ENCODE measurements around the gene DUSP21.
"Not testable (repeated sequence)": the region's sequence is repeated elsewhere in the genome, so short reads cannot be mapped to it uniquely, and the experiment has no call there.

Gene DUSP21

DNA sequence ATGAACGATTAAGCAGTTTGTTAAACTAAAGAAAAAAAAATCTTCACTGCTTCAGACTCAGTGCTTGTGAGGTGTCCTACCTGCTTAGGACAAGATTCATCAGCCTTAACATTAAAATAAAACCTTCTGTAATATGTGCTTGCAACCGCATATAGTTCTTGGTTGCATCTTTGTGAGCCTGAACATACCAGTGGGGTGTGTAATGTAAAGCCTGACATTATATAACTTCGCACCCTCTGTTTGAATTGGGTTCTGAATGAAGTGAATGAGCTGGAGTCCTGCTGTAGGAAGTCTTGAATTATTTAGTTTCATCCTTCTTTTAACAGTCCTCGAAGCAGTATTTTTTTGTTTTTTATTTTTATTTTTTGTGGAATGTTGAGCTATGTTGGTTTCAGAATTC, 32.3 kb downstream of the DUSP21 start:
- DNase-seq (ENCODE audit: low read depth) = no peak

DNA sequence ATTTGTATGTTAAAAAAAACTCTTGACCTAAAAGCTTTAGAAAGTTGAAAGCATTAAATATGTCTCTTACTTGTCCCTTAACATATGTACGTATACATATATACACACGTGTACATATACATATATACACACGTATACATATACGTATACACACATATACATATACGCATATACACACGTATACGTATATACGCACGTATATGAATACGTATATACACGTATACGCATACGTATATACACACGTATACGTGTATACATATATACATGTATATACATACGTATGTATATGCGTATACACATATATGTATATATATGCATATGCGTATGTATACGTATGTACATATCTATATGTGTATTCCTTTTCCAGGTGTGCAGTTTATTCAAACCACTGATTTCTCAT, 32.9 kb downstream of the DUSP21 start:
- DNase-seq (ENCODE audit: low read depth) = no peak

GRCh38 chrX:44878780-44879179, 35.0 kb downstream of the DUSP21 start:
- DNase-seq (ENCODE audit: low read depth) = no peak

DNA sequence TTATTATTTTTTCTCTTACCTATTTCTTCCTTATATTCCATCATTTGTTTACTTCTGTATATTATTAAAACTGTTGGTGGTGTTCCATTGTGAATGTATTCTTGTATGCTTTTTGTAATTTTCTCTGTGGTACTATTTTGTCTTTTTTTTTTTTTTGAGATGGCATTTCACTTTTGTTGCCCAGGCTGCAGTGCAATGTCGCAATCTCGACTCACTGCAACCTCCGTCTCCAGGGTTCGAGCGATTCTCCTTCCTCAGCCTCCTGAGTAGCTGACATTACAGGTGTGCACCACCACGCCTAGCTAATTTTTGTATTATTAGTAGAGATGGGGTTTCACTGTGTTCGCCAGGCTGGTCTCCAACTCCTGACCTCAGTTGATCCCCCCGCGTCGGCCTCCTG, 37.7 kb downstream of the DUSP21 start:
- DNase-seq (ENCODE audit: low read depth) = no peak

DNA sequence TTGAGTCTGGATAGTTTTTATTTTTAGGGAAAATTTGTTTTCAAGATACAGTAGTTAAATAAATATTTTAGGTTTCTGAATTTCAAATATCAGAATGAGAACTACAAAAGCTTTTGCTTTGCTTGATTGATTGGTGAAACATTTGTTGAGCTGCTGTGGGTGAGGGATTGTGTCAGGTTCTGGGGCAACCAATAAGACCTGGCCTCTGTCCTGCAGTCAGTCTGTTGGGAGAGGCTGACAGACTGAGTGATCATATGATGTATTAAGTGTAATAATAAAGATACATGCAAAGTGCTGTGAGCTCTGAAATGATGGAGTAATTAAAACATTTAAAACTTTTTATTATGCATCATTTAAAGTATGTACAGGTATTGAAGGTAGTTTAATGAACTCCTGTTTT, 38.8 kb downstream of the DUSP21 start:
- no peak for DNase-seq (ENCODE audit: low read depth)

DNA sequence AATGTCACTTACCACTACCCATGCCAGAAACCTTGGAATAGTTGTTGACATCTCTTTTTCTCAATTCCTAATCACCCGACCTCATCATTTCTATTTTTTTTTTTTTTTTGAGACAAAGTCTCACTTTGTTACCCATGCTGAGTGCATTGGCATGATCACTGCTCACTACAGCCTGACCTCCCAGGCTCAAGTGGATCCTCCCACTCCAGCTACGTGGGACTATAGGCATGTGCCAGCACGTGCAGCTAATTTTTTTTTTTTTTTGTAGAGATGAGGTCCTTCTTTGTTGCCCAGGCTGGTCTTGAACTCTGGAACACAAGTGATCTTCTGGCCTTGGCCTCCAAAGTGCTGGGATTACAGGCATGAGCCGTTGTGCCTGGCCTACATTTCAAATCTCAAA, 41.1 kb downstream of the DUSP21 start:
- DNase-seq (ENCODE audit: low read depth) = no peak

DNA sequence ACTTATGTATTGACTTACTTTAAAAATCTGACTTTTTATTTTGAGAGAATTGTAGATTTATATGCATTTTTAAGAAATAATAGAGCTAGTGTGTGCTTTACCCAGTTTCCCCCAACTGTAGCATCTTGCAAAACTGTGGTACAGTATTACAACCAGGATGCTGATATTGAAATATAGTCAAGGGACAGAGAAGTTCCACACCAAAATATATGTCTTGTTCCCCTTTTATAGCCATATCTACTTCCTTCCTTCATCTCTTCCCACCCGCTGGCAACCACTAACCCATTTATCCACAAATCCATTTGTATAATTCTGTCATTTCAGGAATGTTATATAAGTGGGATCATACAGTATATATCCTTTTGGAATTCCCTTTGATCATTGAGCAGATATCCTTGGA, 46.0 kb downstream of the DUSP21 start:
- no peak for DNase-seq (ENCODE audit: low read depth)

- DNase-seq (ENCODE audit: low read depth) = no peak
These were observed 46.4 kb downstream of the DUSP21 start for GRCh38 chrX:44890247-44890646.

DNA sequence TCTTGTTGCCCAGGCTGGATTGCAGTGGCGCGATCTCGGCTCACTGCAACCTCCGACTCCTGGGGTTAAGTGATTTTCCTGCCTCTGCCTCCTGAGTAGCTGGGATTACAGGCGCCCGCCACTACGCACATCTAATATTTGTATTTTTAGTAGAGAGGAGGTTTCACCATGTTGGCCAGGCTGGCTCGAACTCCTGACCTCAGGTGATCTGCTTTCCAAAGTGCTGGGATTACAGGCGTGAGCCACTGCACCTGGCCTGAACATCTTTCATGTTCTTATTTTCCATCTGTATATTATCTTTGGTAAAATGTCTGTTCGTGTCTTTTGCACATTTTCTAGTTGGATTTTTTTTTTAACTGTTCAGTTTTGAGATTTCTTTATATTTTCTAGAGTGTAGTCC, 46.9 kb downstream of the DUSP21 start:
- DNase-seq (ENCODE audit: low read depth) = not testable (repeated sequence)

DNA sequence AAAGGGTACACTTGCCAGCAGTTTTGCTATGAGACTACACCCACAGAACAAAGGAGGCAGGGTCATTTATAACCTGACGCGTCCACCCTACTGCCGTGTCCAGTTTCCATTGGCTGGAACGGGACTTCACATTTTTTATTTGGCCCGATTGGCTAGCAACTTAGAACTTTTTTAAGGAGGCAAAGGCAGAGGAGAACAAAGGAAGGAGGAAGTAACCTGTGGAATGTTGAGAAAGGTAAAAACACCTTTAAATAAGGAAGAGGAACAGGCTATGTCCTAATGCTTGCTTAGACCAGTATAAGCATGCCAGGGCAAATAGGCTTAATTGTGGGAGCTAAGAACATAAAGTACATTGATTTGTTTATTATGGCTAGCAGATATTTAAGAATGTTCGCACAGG, 47.8 kb downstream of the DUSP21 start:
- DNase-seq (ENCODE audit: low read depth) = no peak

All from iris pigment epithelial cell (primary cell).